Gastrocnemius medialis (tissue), 4 donors: Measurements from ENCODE around the gene ZNF318. TPM values are rescaled to one million over a fixed set of nuclear protein-coding genes. Genes with fewer than 3 reads are reported as not detected.
"Not testable (repeated sequence)": the region's sequence is repeated elsewhere in the genome, so short reads cannot be mapped to it uniquely, and the experiment has no call there.

Source experiments
- ATAC-seq, 2 donors: fragments of 150-250 bp; one replicate each; pipeline ENCODE4 v1.9.1; 2016
- DNase-seq, 2 donors: peaks; one replicate each; pipeline ENCODE4 v3.0.0-alpha.2; 2019
- H3K27ac ChIP-seq, 4 donors: fragments of 200-600 bp; sonication (generic); 1 replicate in 1 of 4; 2 replicates in 3 of 4; pipeline ENCODE4 v1.5.1; 2016 to 2018; ENCODE audit warnings: mild to moderate bottlenecking in 2 of 4, moderate library complexity in 1 of 4
- H3K27me3 ChIP-seq, 3 donors: fragments of 200-600 bp; sonication (generic) in 2 of 3; 1 replicate in 1 of 3; 2 replicates in 2 of 3; pipeline versions ENCODE4 v1.5.1 to v1.6.0; 2016 to 2019; ENCODE audit warnings: mild to moderate bottlenecking in 1 of 3, moderate library complexity in 1 of 3
- H3K36me3 ChIP-seq, 2 donors: fragments of 200-600 bp; sonication (generic) in 1 of 2; one replicate each; pipeline ENCODE4 v1.5.1; 2017 to 2018
- H3K4me1 ChIP-seq, 2 donors: fragments of 200-600 bp; sonication (generic) in 1 of 2; one replicate each; pipeline ENCODE4 v1.5.1; 2016 to 2017; ENCODE audit warnings: mild to moderate bottlenecking in 2 of 2
- H3K4me3 ChIP-seq, 4 donors: fragments of 200-600 bp; sonication (generic) in 3 of 4; 1 replicate in 1 of 4; 2 replicates in 3 of 4; pipeline ENCODE4 v1.5.1; 2016 to 2019; ENCODE audit warnings: mild to moderate bottlenecking in 2 of 4
- H3K9me3 ChIP-seq, 3 donors: fragments of 200-600 bp; sonication (generic) in 2 of 3; 1 replicate in 1 of 3; 2 replicates in 2 of 3; pipeline ENCODE4 v1.5.1; 2016 to 2019
- CTCF ChIP-seq, 5 experiments: fragments of 450-650 bp in 3 of 5; fragments of 200-600 bp in 2 of 5; sonication (generic) in 2 of 5; IDR thresholded peaks in 4 of 5; conservative IDR thresholded peaks in 1 of 5; 1 replicate in 4 of 5; 2 replicates in 1 of 5; pipeline ENCODE4 v1.5.1; 2016 to 2019; ENCODE audit warnings: antibody characterized with exemption in 5 of 5, mild to moderate bottlenecking in 3 of 5, moderate library complexity in 3 of 5
- POLR2A ChIP-seq, 2 donors: fragments of 450-650 bp; IDR thresholded peaks; one replicate each; pipeline ENCODE4 v1.6.1; 2017; ENCODE audit warnings: antibody characterized with exemption in 2 of 2, mild to moderate bottlenecking in 2 of 2, moderate library complexity in 2 of 2
- in situ Hi-C, 4 donors: fragments of 200-750 bp; cut with MboI; loops; one replicate each; pipeline versions ENCODE4 v1.15.0 to v1.8.0; 2017; ENCODE audit warnings: low sequenced_read_pairs in 4 of 4
- intact Hi-C: fragments of 100-400 bp; cut with DNase I; formaldehyde crosslinking; loops from one replicate; pipeline ENCODE4 v1.15.1; 2023; ENCODE audit warnings: low total_unique reads
- total RNA-seq, 4 donors: library from RNA; depleted of rRNA; stranded (reverse); fragments of >200 nt; gene quantifications; one replicate each; pipeline versions ENCODE4 v1.1.0 to v1.2.3, GENCODE V29; 2016

ZNF318 gene
- total RNA-seq, 4 donors from 2014 or later = 9.9 to 13.8 (median 12.4) TPM

GRCh38 chr6:43386492-43386891, 17.0 kb upstream of the ZNF318 start:
- H3K9me3 ChIP-seq = no peaks in the 10 kb centered on the region
- H3K27me3 ChIP-seq = peaks cover 0 to 4% (median 0%) of the 10 kb centered on the region in 3 donors
- TF ChIP-seq CTCF (IDR thresholded peaks at IDR 0.05 in 4 of 5, conservative IDR thresholded peaks at IDR 0.05 in 1 of 5) (peak in 2 of 5 experiments; percentile 31 to 35), POLR2A (IDR thresholded peaks at IDR 0.05) (no peak)
- no peak overlapping the region for H3K27ac ChIP-seq
- no peaks in the 10 kb centered on the region for H3K4me1 ChIP-seq
- H3K4me3 ChIP-seq = no peak overlapping the region
- in situ Hi-C loops = no loop called here
- intact Hi-C loops = no loop called here
- no peaks in the 10 kb centered on the region for H3K36me3 ChIP-seq
- ATAC-seq (no peak), DNase-seq (no peak)

GRCh38 chr6:43383021-43383667, 13.7 kb upstream of the ZNF318 start:
- H3K4me1 ChIP-seq = no peaks in the 10 kb centered on the region
- intact Hi-C loops (loop anchor here (1.0 kb wide), 1 partner anchor 29 kb away; no protein-coding TSS in a partner anchor), in situ Hi-C loops (no loop called here)
- TF ChIP-seq CTCF (IDR thresholded peaks at IDR 0.05 in 4 of 5, conservative IDR thresholded peaks at IDR 0.05 in 1 of 5) (no peak), POLR2A (IDR thresholded peaks at IDR 0.05) (no peak)
- DNase-seq = no peak
- no peaks in the 10 kb centered on the region for H3K36me3 ChIP-seq
- no peak overlapping the region for H3K4me3 ChIP-seq
- no peaks in the 10 kb centered on the region for H3K27me3 ChIP-seq
- H3K9me3 ChIP-seq = no peaks in the 10 kb centered on the region
- ATAC-seq = no peak
- H3K27ac ChIP-seq = no peak overlapping the region

- DNase-seq, intact Hi-C loops, in situ Hi-C loops, ATAC-seq, H3K27ac ChIP-seq, H3K36me3 ChIP-seq, H3K4me1 ChIP-seq, H3K9me3 ChIP-seq, H3K4me3 ChIP-seq, H3K27me3 ChIP-seq: not testable (repeated sequence)
Measured at GRCh38 chr6:43380858-43381257, 11.4 kb upstream of the ZNF318 start.

GRCh38 chr6:43378631-43379030, 9.2 kb upstream of the ZNF318 start:
- in situ Hi-C loops = no loop called here
- TF ChIP-seq CTCF (IDR thresholded peaks at IDR 0.05 in 4 of 5, conservative IDR thresholded peaks at IDR 0.05 in 1 of 5) (no peak), POLR2A (IDR thresholded peaks at IDR 0.05) (no peak)
- no peak overlapping the region for H3K4me3 ChIP-seq
- no peaks in the 10 kb centered on the region for H3K4me1 ChIP-seq
- ATAC-seq (no peak), DNase-seq (no peak)
- intact Hi-C loops = no loop called here
- H3K27ac ChIP-seq = no peak overlapping the region
- H3K9me3 ChIP-seq = no peaks in the 10 kb centered on the region
- no peaks in the 10 kb centered on the region for H3K36me3 ChIP-seq
- no peaks in the 10 kb centered on the region for H3K27me3 ChIP-seq

GRCh38 chr6:43377710-43378229, 8.3 kb upstream of the ZNF318 start:
- Histone ChIP-seq H3K4me1 (no peaks in the 10 kb centered on the region), H3K27ac (no peak overlapping the region), H3K9me3 (no peaks in the 10 kb centered on the region), H3K4me3 (no peak overlapping the region), H3K27me3 (no peaks in the 10 kb centered on the region), H3K36me3 (no peaks in the 10 kb centered on the region)
- intact Hi-C loops (no loop called here), in situ Hi-C loops (no loop called here)
- TF ChIP-seq CTCF (IDR thresholded peaks at IDR 0.05 in 4 of 5, conservative IDR thresholded peaks at IDR 0.05 in 1 of 5) (no peak), POLR2A (IDR thresholded peaks at IDR 0.05) (no peak)
- no peak for ATAC-seq
- DNase-seq = no peak
